Panc1 (cell line): ENCODE measurements around the gene RAB1B. TPM values are rescaled to one million over a fixed set of nuclear protein-coding genes. Genes with fewer than 3 reads are reported as not detected.

Experiments
- ATAC-seq: fragments of 200-7000 bp; cut with Tn5 transposase; 2 replicates; pipeline ENCODE4 v1.9.1; 2020; ENCODE audit warnings: mild to moderate bottlenecking, moderate library complexity
- BruUV-seq: library from RNA; stranded (reverse); fragments of 400-500 nt; replicated peaks from 2 replicates; lab custom pipeline; 2021; lab: Mats Ljungman, UMichigan
- CTCF ChIA-PET: fragments of 300-600 bp; sonication (Branson Sonifier 250); formaldehyde crosslinking; loops from one replicate; lab custom pipeline; 2022; ENCODE audit warnings: antibody characterized with exemption; lab: Charles Lee
- POLR2A ChIA-PET: fragments of 300-600 bp; sonication (Branson Sonifier 250); formaldehyde crosslinking; loops from one replicate; lab custom pipeline; 2022; ENCODE audit warnings: antibody characterized with exemption; lab: Charles Lee
- DNase-seq: peaks from one replicate; pipeline ENCODE4 v3.0.0-alpha.2; 2010; ENCODE audit warnings: low read depth, low spot score
- H3K27ac ChIP-seq: 2 replicates; pipeline ENCODE4 v1.5.1; 2011; ENCODE audit warnings: mild to moderate bottlenecking, low read length, inconsistent platforms
- H3K27me3 ChIP-seq: fragments of 200-500 bp; sonication (Bioruptor generic); 2 replicates; pipeline ENCODE4 v1.6.0; 2014; ENCODE audit warnings: low read length, inconsistent platforms; ENCODE audit not compliant: control insufficient read depth, insufficient read depth
- H3K36me3 ChIP-seq: fragments of 200-500 bp; sonication (Bioruptor generic); 2 replicates; pipeline ENCODE4 v1.5.1; 2014; ENCODE audit warnings: inconsistent platforms, mild to moderate bottlenecking, low read length, moderate library complexity; ENCODE audit not compliant: control insufficient read depth, insufficient read depth
- H3K4me1 ChIP-seq: 2 replicates; pipeline ENCODE4 v1.5.1; 2011; ENCODE audit warnings: inconsistent platforms, mild to moderate bottlenecking, low read length, moderate library complexity; ENCODE audit not compliant: control insufficient read depth, insufficient read depth
- H3K4me3 ChIP-seq, 2 experiments: 2 replicates each; pipeline ENCODE4 v1.5.1; 2011 to 2012; ENCODE audit warnings: low read depth in 2 of 2, low read length in 2 of 2, mild to moderate bottlenecking in 2 of 2, inconsistent platforms in 1 of 2, moderate library complexity in 1 of 2
- H3K9me3 ChIP-seq: fragments of 200-500 bp; sonication (Bioruptor generic); 2 replicates; pipeline ENCODE4 v1.5.1; 2014; ENCODE audit warnings: low read depth, mild to moderate bottlenecking, inconsistent platforms, low read length, moderate library complexity; ENCODE audit not compliant: control insufficient read depth, insufficient read depth
- CTCF ChIP-seq: fragments of 450-650 bp; IDR thresholded peaks from 2 replicates; pipeline ENCODE4 v1.5.1; 2017; ENCODE audit warnings: mild to moderate bottlenecking
- POLR2AphosphoS5 ChIP-seq: IDR thresholded peaks from 2 replicates; pipeline ENCODE4 v1.6.1; 2012; ENCODE audit warnings: mild to moderate bottlenecking, low read depth, low read length, moderate library complexity
- SIN3A ChIP-seq: IDR thresholded peaks from 2 replicates; pipeline ENCODE4 v1.6.1; 2012; ENCODE audit warnings: low read depth, mild to moderate bottlenecking, low read length, moderate library complexity, borderline replicate concordance; ENCODE audit not compliant: insufficient read depth
- TCF7L2 ChIP-seq: IDR thresholded peaks from 2 replicates; pipeline ENCODE4 v1.6.1; 2011; ENCODE audit warnings: mild to moderate bottlenecking, low read depth, low read length, inconsistent platforms
- in situ Hi-C: cut with HindIII; loops from 2 replicates; pipeline ENCODE4 v1.10.0; 2016; ENCODE audit warnings: low sequenced_read_pairs, low pct_unique_long_range_greater_than_20kb
- intact Hi-C: fragments of 100-400 bp; cut with micrococcal nuclease; formaldehyde crosslinking; loops from one replicate; pipeline ENCODE4 v1.10.0; 2022; ENCODE audit not compliant: unreplicated experiment
- total RNA-seq: library from RNA; stranded (reverse); gene quantifications from one replicate; pipeline ENCODE4 v1.2.1, GENCODE V29; 2021; ENCODE audit not compliant: unreplicated experiment
- TF ChIP-seq, protein P1 (sequence below), 2 experiments: IDR thresholded peaks; 2 replicates each; pipeline ENCODE4 v1.6.1; 2011 to 2012; ENCODE audit warnings: low read depth in 2 of 2, control low read depth in 1 of 2, low read length in 1 of 2, mild to moderate bottlenecking in 1 of 2, moderate library complexity in 1 of 2; ENCODE audit not compliant: insufficient read depth in 1 of 2

RAB1B gene
- total RNA-seq, 1 experiment from 2014 or later, result 256 TPM

GRCh38 chr11:66291706-66292542 is 23.5 kb downstream of the RAB1B start, which contains the start of gene TMEM151A:
Gene TMEM151A, plus strand, starts transcription at chr11:66291894. Its CDS starts 120 bp downstream, at chr11:66292014.
- CTCF ChIA-PET, result interaction anchor here (0.6 to 1.0 kb wide), 2 partner anchors 10 to 44 kb away, joined by 3 to 6 read pairs; partner anchors contain the start of gene RIN1
- ATAC-seq, result no peak
- H3K27ac ChIP-seq, result no peak within 1 kb of the TSS; the same call in 1 of the 2 replicates
- no peaks in the 10 kb centered on the region for H3K27me3 ChIP-seq
- intact Hi-C loops, result no loop called here
- in situ Hi-C loops, result no loop called here
- no peaks in the 10 kb centered on the region; the same call in none of the 2 replicates for H3K36me3 ChIP-seq
- H3K9me3 ChIP-seq, result no peaks in the 10 kb centered on the region
- H3K4me1 ChIP-seq, result peaks cover 17% of the 10 kb centered on the region
- no TSS peak for BruUV-seq
- no peak for DNase-seq
- POLR2A ChIA-PET, result interaction anchor here (0.6 to 1.3 kb wide), 2 partner anchors 11 to 145 kb away, joined by 6 to 9 read pairs; no protein-coding TSS in a partner anchor
- H3K4me3 ChIP-seq, result peak within 1 kb of the TSS; percentile 61 to 62
- TF ChIP-seq POLR2AphosphoS5, result no peak
- no peak for TF ChIP-seq SIN3A
- TF ChIP-seq, protein P1, sequence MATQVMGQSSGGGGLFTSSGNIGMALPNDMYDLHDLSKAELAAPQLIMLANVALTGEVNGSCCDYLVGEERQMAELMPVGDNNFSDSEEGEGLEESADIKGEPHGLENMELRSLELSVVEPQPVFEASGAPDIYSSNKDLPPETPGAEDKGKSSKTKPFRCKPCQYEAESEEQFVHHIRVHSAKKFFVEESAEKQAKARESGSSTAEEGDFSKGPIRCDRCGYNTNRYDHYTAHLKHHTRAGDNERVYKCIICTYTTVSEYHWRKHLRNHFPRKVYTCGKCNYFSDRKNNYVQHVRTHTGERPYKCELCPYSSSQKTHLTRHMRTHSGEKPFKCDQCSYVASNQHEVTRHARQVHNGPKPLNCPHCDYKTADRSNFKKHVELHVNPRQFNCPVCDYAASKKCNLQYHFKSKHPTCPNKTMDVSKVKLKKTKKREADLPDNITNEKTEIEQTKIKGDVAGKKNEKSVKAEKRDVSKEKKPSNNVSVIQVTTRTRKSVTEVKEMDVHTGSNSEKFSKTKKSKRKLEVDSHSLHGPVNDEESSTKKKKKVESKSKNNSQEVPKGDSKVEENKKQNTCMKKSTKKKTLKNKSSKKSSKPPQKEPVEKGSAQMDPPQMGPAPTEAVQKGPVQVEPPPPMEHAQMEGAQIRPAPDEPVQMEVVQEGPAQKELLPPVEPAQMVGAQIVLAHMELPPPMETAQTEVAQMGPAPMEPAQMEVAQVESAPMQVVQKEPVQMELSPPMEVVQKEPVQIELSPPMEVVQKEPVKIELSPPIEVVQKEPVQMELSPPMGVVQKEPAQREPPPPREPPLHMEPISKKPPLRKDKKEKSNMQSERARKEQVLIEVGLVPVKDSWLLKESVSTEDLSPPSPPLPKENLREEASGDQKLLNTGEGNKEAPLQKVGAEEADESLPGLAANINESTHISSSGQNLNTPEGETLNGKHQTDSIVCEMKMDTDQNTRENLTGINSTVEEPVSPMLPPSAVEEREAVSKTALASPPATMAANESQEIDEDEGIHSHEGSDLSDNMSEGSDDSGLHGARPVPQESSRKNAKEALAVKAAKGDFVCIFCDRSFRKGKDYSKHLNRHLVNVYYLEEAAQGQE (IDR thresholded peaks at IDR 0.05; ENCODE audit: insufficient read depth in 1 of 2, low read depth in 2 of 2, low read length in 1 of 2), result no peak
- no peak for TF ChIP-seq CTCF
- no peak for TF ChIP-seq TCF7L2

DNA sequence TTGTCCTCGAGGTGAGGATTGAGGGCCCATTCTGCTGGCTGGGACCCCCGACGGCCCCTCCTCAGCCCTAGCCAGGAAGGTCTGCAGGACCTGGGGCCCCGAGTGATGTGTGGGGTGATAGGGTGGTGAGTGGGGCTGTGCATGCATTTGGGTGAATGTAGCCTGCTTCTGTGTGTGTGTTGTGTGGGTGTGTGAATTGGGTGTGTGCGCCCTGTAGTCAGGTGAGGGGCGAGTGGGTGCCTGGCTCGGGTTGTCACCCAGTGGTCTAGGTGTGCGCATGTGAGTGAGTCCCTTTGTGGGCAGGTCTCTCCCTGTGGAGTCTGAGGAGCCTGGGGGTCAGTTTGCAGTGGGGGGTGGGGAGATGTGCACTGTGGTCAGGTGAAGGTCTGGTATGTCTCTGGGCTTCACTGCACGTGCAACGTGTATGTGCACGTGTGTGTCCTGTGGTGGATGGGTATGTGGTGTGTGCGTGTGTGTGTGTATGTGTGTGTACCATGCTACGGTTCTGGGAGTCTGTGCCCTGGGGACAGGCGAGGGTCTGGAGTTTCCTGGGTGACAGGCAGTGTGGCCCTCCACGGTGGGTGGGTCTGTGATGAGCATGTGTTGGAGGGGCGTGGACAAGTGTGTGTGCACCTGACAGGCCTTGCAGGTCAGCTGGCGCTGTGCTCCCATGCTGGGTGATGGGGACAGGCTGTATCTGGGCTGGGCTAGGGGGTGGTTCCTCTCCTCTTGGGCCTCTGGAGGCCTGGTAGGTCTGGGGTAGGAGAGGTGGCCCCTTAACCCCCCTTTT is 24.3 kb downstream of the RAB1B start:
- H3K4me3 ChIP-seq, result peak overlapping the region; percentile 58 to 61
- ChIA-PET CTCF (no interaction called here), POLR2A (no interaction called here)
- H3K4me1 ChIP-seq, result peaks cover 13% of the 10 kb centered on the region
- in situ Hi-C loops (no loop called here), intact Hi-C loops (no loop called here)
- DNase-seq (no peak), ATAC-seq (no peak)
- H3K27ac ChIP-seq, result no peak overlapping the region
- BruUV-seq, result no TSS peak
- no peak for TF ChIP-seq POLR2AphosphoS5
- no peak for TF ChIP-seq SIN3A
- no peak for TF ChIP-seq TCF7L2
- TF ChIP-seq, protein P1 (IDR thresholded peaks at IDR 0.05; ENCODE audit: insufficient read depth in 1 of 2, low read depth in 2 of 2, low read length in 1 of 2), result no peak
- no peak for TF ChIP-seq CTCF
- no peaks in the 10 kb centered on the region for H3K9me3 ChIP-seq
- no peaks in the 10 kb centered on the region for H3K27me3 ChIP-seq
- no peaks in the 10 kb centered on the region; the same call in none of the 2 replicates for H3K36me3 ChIP-seq
